ACHN (cell line): ENCODE measurements around the gene EFNA5.
"Not testable (repeated sequence)": the region's sequence is repeated elsewhere in the genome, so short reads cannot be mapped to it uniquely, and the experiment has no call there.

Source experiments
- DNase-seq: peaks from one replicate; pipeline ENCODE4 v3.0.0-alpha.2; 2015
- in situ Hi-C: cut with HindIII; loops from 2 replicates; pipeline ENCODE4 v1.10.0; 2017; ENCODE audit warnings: low sequenced_read_pairs, low pct_ligation_motif_present, low pct_unique_long_range_greater_than_20kb

EFNA5 gene

DNA sequence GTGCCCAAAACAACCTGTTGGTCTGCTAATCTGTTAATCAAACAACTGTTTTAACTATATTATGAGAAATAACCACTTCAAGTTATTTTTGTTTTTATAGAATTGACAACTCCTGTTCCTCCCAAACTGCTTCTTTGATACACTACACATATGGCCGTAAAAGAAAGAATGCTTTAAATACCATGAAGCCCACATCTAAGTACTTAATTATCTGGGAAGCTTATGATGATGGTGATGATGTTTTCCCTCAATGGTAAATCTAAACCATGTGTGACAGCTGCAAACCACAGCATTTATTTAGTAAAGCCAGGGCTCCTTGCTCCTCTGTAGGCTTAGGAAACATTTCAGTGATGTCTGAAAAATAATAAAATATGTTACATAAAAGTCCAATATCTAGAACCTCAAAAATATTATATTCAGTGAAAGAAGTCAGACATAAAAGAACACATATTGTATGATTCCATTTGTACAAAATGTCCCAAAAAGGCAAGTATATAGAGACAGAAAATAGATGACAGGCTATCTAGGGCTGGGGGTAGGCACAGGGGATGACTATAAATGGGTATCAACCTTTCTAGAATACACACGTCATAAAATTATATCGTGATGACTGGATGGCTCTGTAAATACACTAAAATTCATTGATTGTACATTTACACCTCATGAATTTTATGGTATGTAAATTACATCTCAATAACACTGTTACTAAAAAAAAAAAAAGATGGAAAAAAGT, 154.1 kb downstream of the EFNA5 start:
- DNase-seq, result no peak
- in situ Hi-C loops, result no loop called here

DNA sequence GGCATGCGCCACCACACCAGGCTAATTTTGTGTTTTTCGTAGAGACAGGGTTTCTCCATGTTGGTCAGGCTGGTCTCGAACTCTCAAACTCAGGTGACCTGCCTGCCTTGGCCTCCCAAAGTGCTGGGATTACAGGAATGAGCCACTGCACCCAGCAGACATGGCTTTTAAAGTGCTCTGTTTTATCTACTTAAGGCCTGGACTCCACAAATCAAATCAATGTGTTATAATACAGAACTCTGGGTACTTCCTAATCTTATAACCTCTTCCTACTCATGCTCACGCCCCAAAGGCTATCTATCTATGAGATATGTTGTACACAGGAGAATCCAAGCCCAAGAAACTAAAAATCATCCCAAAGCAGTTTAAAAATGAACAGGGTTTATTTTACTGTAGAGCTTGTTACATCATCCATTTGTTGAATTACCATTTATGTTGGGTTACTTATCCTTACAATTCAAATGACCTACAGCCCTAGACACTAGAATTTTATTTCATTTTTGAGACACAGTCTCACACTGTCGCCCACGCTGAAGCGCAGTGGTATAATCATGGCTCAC, 155.1 kb downstream of the EFNA5 start:
- in situ Hi-C loops, result no loop called here
- no peak for DNase-seq

DNA sequence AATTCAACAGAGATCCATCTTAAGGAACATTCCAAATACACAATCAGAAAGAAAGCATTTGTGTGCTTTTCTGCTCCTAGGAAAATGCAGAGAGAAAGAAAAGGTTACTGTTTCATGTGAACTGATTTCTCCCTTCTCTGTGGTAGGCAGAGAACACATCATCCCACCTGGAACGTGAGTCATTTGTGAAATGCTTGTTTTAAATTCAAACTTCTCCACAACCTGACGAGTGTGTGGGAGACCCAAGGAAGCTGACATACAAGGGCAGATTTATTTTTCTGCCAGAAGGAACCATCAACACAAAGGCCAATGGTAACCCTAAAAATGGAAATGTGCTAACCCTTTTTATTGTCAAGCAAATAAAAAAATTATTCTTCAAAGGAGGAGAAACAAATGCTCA, 156.4 kb downstream of the EFNA5 start:
- DNase-seq, result no peak
- in situ Hi-C loops, result no loop called here

DNA sequence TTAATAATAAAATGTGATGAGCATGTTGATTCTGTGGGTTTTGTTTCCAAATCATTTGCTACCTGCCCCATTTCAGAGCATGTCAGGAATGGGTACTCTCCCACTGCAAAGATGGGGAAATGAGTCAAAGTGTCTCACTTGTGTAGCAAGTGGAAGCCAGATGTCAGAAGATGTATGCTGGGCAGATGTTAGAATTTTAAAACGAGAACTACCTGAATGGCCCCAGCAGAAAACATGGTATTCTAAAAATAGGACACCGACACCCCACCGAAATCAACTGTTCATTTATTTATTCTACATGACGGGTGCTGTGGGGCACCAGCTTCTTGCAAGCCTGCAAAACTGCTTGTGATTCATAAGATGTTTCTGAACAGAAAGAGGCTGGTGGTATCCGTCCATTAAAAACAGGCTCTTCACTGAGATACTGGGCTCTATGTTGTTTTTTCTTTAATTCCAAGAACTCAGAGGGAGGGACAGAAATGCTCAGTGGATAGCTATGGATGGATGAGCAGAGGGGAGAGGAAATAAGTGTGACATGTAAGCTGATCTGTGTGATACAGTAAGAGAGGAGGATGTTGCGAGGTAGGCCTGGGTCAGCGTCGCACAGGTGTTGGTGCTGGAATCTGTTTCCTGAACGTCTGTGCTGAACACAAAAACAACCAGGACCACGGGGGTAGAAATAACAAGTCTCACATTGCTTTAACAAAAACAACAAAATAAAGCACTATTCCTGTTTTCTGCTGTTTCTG, 157.2 kb downstream of the EFNA5 start:
- in situ Hi-C loops, result no loop called here
- no peak for DNase-seq

DNA sequence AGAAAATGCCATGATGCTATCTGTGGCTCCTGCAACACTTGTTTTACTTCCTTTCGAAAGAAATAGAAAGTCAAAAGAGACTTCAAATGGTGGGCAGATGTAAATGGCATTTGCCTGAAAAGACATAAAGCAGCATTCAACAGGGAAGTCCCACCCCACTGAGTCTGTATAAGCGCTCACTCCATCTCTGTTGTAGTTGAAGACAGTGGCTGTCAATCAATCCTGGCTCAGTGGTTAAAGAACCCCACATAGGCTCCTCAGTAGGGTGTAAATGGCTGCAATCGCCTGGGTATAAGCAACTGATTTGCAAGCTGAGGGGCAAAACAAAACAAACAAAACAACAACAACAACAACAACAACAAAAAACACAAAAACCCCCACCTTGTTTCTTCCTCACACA, 158.7 kb downstream of the EFNA5 start:
- DNase-seq, result no peak
- in situ Hi-C loops, result no loop called here

DNA sequence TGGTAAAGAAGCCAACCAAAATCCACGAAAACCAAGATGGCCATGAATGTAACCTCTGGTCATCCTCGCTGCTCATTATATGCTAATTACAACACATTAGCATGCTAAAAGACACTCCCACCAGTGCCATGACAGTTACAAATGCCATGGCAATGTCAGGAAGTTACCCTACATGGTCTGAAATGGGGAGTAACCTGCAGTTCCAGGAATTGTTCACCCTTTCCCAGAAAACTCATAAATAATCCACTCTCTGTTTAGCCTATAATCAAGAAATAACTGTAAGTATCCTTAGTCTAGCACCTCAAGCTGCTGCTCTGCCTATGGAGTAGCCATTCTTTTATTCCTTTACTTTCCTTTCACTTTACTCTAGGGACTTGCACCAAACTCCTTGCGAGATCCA, 160.6 kb downstream of the EFNA5 start:
- in situ Hi-C loops, result no loop called here
- no peak for DNase-seq

DNA sequence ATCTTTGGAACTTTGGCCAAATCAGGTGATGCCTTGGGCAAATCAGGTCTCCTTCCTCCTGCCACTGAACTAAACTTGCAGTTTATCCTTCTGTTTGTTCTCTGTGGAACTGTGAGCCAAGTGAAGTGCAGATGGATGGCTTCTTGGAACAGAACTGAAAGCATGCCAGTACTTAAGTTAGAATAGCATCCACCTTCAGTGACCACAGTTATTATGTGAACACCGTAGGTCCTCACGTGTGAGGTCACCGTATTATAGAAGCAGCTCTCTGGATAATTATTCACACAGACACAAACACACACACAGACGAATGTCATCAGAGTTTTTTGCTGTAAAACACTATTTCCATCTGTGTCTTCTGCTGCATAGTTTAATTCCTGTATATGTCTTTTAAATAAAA, 162.6 kb downstream of the EFNA5 start:
- in situ Hi-C loops, result no loop called here
- no peak for DNase-seq

DNA sequence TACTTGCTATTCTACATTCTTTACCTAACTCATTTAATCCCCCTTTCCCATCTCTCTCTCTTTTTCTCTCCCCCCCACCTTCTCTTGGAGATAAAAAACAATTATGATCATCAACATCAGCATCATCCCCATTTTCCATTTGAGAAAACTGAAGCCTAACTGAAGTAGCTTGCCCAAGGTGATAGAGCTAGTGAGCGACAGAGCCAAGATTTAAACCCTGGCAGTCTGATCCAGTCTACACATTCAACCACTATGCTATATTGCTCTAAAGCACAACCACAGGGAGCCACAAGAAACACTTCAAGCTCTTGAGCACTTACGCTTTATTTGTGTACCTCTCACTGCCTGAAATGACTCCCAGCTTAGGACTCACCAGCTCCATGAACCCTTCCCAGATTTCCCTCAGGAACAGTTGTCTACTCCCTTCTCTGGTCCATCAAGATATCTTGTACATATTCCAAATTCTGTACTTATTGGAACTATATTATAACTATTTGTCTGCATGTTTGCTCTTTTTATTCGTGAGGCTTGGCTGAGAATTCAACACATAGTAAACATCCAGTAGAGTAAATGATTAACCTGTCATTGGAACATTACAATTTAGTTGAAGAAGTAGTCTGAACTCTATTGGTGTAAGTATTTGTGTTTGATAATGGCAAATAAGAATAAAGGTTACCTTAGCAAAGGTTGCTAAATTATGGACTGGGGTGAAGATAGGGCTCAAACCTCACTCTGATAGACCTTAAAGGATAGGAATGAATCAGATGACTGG, 164.8 kb downstream of the EFNA5 start:
- DNase-seq, result no peak
- in situ Hi-C loops, result no loop called here

DNA sequence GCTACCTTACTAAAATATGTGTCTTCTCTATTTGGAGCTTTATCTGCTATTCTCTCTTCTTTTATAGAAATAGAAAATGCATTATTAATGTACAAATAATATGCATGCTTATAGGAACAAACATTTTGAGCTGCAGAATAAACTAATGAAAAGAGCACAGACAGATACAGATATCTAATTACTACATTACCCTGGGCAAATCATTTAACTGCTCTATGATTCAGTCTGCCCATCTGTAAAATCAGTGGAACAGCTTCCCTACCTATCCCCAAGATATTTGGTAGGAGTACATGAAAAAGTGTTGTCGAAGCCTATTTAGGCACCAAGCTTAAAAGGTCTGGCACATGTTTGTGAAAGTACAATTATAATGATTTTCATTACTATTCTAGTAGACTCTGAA, 166.3 kb downstream of the EFNA5 start:
- no peak for DNase-seq
- in situ Hi-C loops, result no loop called here

DNA sequence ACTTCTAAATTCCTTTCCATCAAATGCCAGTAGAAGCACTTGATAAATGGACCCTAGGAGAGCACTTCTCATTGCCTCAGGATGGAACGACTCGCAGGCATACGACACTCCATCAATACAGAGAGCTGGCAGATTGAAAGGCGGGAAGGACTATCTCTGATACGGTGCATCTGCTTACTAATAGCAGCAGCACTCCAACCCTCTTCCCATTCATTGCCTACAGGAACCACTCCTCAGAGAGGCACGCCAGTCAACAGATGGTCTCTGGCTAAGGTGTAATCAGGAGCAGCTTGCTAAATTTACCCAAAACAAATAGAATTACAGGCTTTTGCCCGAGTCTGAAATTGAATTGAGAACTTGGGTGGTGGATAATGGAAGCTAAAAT, 168.1 kb downstream of the EFNA5 start:
- DNase-seq, result no peak
- in situ Hi-C loops, result no loop called here

DNA sequence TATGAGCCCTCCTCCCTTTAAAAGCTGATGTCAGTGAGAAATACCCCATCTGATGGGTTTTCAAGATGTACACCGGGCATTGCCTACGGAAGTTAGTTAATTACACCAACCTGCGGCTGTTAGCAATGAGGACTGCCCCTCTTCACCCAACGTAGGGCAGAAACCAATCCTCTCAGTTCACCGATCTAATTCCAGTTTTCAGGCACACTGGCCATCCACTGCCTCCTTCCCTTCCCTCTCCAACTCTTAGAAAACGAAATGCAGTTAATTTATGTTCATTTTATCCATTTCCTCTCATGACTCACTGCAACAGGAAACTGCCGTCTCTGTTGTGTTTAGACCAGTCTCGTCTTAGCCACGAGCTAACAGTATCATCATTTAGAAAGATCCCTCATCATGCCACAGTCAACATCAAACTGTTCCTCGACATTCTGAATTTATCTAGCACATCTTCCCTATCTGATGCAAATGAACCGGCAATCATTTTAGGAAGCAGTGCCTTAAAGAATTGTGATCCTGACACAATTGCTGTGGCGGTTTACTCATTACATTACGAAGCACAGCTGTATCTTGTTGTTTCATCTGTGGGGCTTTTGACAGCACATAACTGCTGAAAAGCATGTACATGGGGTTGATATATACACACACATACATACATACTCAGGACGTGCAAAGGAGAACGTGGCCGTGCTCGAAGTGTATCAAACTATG, 168.6 kb downstream of the EFNA5 start:
- in situ Hi-C loops, result no loop called here
- DNase-seq, result no peak

DNA sequence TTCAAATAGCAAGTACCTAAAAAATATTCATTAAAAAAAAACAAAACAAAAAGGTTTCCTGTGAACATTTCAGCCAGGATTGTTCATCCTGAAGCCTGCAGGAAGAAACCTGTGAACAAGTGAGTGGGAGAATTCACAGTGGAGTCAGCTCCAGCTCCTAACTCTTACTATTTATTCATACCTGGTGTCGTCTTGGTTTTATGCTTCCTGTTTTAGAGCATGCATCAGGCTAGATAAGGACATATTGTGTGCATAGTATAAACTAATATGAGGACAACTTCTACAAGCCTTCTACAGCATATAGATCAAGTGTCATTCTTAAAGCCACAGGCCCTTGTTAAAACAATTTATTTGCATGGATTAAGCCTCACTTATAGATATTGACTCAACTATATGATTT, 169.9 kb downstream of the EFNA5 start:
- DNase-seq, result no peak
- in situ Hi-C loops, result no loop called here

DNA sequence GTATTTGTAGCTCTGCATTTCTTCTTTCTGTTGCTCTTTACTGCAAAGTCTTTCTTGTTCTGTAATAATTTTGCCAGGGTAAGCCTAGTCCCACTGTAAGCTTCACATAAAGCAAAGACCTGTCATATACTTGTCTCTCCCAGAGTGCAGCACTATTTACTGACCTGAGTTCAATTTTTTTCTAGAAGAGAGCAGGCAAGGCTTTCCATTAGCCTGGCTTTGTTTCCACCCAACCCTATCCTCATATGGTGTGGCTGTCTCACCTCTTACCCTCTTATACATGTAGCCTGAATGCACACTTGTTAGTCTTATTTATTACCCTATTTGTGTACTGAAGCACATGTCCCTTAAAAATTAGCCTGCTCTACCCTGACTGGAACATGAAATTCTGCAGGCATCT, 170.4 kb downstream of the EFNA5 start:
- in situ Hi-C loops, result no loop called here
- DNase-seq, result no peak

DNA sequence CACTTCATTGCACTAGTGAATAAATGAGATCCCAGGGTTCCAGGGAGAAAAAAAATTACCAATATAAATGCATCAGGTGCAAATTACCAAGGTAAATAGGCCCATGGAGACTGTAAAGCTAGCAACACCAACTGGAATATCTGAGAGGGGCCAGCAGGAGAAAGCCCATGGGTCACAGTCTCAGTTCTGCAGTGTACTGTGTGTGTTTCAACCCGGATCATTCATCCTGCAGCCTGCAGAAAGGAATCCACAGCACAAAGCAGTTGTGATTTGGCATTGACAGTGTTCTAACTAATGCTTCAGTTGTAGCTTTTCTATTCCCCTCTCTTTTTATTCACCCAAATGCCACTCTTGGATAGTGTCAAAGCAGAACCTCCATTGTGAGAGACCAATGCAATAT, 171.0 kb downstream of the EFNA5 start:
- in situ Hi-C loops, result no loop called here
- no peak for DNase-seq

DNA sequence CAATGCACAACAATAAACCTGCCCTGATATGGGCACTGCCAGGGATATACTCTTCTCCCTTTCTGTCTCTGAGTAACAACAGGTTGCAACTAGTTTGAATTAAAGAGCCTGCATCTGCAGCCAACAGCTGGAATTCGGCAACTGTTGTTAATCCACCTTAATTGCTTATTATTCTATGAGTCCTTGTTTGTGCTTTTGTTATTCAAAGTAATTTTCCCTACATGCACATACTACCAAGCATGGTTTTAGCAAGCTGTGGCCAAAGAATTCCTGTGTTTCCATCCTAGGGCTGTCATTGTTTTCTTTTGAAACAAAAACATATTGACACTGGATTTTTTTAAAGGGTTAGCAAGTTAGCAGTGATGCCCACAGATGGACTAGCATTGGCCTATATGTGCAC, 171.5 kb downstream of the EFNA5 start:
- in situ Hi-C loops, result no loop called here
- no peak for DNase-seq

DNA sequence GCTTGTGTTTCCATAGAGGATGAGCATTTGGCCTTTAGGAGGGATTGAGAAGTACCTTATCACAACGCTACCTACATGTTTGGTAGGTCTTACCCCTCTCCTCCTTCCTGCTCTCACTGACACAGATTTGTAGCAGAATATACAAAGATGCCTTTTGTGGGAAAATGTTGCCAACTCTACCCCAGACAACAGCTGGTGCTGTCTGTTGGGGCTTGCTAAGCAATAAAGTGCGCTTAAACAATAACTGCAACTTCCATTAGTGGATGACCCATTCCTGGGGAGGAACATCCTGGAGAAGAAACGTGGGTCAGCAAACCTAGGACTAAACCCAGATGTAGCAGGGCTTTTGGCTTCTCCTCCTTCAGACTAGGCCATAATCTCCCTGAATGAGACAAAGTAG, 174.3 kb downstream of the EFNA5 start:
- in situ Hi-C loops, result no loop called here
- DNase-seq, result no peak

DNA sequence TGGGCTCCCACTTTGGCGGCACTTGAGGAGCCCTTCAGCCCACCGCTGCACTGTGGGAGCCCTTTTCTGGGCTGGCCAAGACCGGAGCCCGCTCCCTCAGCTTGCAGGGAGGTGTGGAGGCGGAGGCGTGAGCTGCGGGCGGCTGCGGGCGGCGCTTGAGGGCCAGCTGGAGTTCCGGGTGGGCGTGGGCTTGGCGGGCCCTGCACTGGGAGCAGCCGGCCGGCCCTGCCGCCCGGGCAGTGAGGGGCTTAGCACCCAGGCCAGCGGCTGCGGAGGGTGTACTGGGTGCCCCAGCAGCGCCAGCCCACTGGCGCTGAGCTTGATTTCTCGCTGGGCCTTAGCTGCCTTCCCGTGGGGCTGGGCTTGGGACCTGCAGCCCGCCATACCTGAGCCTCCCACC, 176.6 kb downstream of the EFNA5 start:
- DNase-seq, in situ Hi-C loops: not testable (repeated sequence)

DNA sequence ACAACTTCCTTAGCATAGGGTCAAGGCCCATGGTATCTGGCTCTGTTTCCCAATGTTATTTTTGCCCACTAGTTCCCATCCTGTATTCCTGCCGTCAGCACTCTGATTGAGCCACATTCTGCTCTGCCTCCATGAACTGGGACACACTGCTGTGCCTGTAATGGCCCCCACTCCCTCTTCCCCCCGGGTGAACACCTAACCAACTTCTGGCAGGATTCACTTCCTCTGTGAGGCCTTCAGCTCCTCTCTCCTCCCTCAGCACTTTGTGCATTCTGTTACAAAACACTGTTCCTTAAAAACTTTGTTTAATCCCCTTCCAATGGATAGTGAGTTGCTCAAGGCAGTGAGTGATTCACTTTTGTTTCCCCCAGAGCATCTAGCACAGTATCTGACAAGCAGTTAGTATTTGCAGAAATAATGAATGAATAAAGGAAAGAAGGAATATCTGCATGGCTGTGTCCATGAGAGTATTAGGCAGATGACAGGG, 183.6 kb downstream of the EFNA5 start:
- in situ Hi-C loops, result no loop called here
- DNase-seq, result no peak

DNA sequence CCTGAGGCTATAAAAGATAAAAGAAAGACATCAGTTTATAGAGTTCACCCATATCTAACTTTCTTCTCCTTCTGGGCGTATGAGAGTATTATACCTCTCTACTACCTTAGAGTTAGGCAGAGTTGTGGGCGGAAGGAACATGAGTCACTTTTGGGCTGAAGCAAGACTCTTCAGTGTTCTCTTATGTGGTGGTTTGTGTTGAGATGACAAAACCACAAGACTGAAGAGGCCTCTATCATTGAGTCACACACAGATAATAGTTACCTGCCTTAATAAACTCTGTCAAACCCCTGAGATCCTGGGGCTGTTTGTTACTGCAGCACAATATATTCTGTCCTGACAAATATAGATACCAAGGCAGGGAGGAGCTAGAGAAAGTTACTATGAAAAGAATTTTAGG, 184.2 kb downstream of the EFNA5 start:
- no peak for DNase-seq
- in situ Hi-C loops, result no loop called here
